ENCODE data around the gene MED17.

Gene MED17

GRCh38 chr11:93841446-93841845, 57.4 kb downstream of the MED17 start:
- H3K36me3 ChIP-seq: no peaks in the 10 kb centered on the region

GRCh38 chr11:93842034-93842433, 58.0 kb downstream of the MED17 start:
- H3K4me1 ChIP-seq (ENCODE audit: control insufficient read depth in 1 of 2, insufficient read depth in 1 of 2, low read depth in 1 of 2, low read length in 1 of 2): no peaks in the 10 kb centered on the region
- no peak overlapping the region for H3K27ac ChIP-seq
- no peak overlapping the region for H3K4me3 ChIP-seq (ENCODE audit: low read depth in 1 of 2, low read length in 1 of 2)
- H3K36me3 ChIP-seq: no peaks in the 10 kb centered on the region
- H3K27me3 ChIP-seq: no peaks in the 10 kb centered on the region
- no peaks in the 10 kb centered on the region for H3K9me3 ChIP-seq
- no peak for TF ChIP-seq CTCF (IDR thresholded peaks at IDR 0.05)

More at GRCh38 chr11:93841446-93841845, 57.4 kb downstream of the MED17 start:
- Histone ChIP-seq H3K27ac (no peak overlapping the region), H3K9me3 (no peaks in the 10 kb centered on the region), H3K4me3 (ENCODE audit: low read depth in 1 of 2, low read length in 1 of 2) (no peak overlapping the region), H3K4me1 (ENCODE audit: control insufficient read depth in 1 of 2, insufficient read depth in 1 of 2, low read depth in 1 of 2, low read length in 1 of 2) (no peaks in the 10 kb centered on the region), H3K27me3 (no peaks in the 10 kb centered on the region)
- no peak for TF ChIP-seq CTCF (IDR thresholded peaks at IDR 0.05)

- Histone ChIP-seq H3K27me3 (no peaks in the 10 kb centered on the region), H3K9me3 (no peaks in the 10 kb centered on the region), H3K4me1 (ENCODE audit: control insufficient read depth in 1 of 2, insufficient read depth in 1 of 2, low read depth in 1 of 2, low read length in 1 of 2) (no peaks in the 10 kb centered on the region), H3K27ac (no peak overlapping the region), H3K36me3 (no peaks in the 10 kb centered on the region), H3K4me3 (ENCODE audit: low read depth in 1 of 2, low read length in 1 of 2) (no peak overlapping the region)
- TF ChIP-seq CTCF (IDR thresholded peaks at IDR 0.05): no peak
Measured at GRCh38 chr11:93842461-93842860, 58.4 kb downstream of the MED17 start.

GRCh38 chr11:93843906-93844305, 59.8 kb downstream of the MED17 start:
- no peak for TF ChIP-seq CTCF (IDR thresholded peaks at IDR 0.05)
- H3K4me3 ChIP-seq (ENCODE audit: low read depth in 1 of 2, low read length in 1 of 2): no peak overlapping the region
- no peak overlapping the region for H3K27ac ChIP-seq
- H3K4me1 ChIP-seq (ENCODE audit: control insufficient read depth in 1 of 2, insufficient read depth in 1 of 2, low read depth in 1 of 2, low read length in 1 of 2): no peaks in the 10 kb centered on the region
- peaks cover 11% of the 10 kb centered on the region for H3K27me3 ChIP-seq
- no peaks in the 10 kb centered on the region for H3K36me3 ChIP-seq
- no peaks in the 10 kb centered on the region for H3K9me3 ChIP-seq

- Histone ChIP-seq H3K4me1 (ENCODE audit: control insufficient read depth in 1 of 2, insufficient read depth in 1 of 2, low read depth in 1 of 2, low read length in 1 of 2) (no peaks in the 10 kb centered on the region), H3K27me3 (peaks cover 18% of the 10 kb centered on the region), H3K36me3 (no peaks in the 10 kb centered on the region), H3K9me3 (no peaks in the 10 kb centered on the region), H3K4me3 (ENCODE audit: low read depth in 1 of 2, low read length in 1 of 2) (no peak overlapping the region), H3K27ac (no peak overlapping the region)
- TF ChIP-seq CTCF (IDR thresholded peaks at IDR 0.05): no peak
Measured at GRCh38 chr11:93844568-93844967, 60.5 kb downstream of the MED17 start.

Measured in neutrophil (primary cell).